DMS53 treated with DMSO at 0.1 percent for 48 hours (cell line): ENCODE measurements around the gene C7orf33.

ENCODE experiments used
- DNase-seq: peaks from one replicate; lab custom pipeline; 2025; ENCODE audit not compliant: unreplicated experiment; lab: John Stamatoyannopoulos, UW

Gene C7orf33

DNA sequence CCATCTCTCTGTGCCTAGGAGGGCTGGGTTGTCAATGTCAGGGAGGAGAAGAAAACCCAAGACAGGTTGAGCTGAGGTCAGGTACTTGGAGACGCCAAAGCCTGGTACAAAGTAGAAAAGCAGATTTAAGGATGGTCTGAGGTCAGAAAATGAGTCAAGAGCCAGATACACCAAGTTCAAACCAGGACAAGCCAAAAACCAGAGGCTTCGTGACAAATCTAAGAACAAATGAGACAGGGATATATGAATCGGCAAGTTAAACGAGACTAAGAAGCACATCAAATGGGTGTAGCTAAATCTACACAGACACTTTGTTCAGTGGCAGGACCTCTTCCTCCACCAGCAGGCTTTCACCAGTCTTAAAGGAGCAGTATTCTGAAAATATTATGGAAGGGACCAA, 34.2 kb downstream of the C7orf33 start:
- no peak for DNase-seq

DNA sequence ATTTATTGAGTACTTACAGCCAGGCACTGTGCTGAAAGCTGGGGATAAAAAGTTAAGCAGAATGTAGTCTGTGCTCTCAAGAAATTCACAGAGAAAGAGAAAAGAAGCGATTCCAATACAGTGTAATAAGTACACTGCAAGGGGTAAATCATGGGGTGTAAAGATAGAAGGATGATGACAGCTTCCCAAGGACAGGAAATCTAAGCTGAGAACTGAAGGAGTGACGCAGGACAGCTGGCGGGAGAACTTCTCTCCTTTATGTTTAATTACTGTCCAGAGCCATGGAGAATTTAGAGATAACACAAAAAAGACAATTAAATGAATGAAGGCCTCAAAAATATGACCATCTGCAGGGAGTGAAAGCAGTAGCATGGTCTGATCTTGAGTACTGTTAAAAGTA, 34.8 kb downstream of the C7orf33 start:
- no peak for DNase-seq

DNA sequence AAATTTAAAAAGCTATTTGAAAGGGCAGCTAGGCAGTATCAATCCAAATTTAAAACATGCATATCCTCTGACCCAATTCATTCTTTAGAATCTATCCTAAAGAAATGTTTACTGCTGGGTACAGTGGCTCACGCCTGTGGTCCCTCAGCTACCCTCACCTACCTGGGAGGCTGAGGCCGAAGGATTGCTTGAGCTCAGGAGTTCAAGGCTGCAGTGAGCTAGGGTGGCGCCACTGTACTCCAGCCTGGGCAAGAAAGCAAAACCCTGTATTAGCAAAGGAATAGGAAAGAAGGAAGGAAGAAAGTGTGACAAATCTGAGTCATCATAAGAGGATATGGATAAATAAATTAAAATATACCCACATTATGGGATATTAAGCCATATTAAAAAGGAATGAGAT, 36.3 kb downstream of the C7orf33 start:
- DNase-seq, result no peak

DNA sequence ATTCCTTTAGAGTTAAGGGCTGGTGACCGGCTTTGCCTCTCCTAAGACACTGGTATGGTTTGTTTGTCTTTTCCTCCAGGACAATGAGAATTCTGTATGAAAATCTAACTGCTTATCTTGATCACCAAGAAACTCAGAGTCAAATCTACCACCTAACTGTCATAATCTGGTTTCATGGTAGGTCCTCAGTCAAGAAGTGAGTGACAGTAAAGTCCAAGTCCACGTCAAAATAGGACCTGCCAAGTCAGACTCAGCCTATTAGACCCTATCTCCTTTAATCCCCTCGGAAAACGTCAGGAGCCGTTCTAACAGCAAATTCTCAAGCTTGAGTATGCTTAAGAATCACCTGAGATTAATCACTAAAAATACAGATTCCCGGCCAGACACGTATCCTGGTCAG, 37.4 kb downstream of the C7orf33 start:
- DNase-seq, result no peak

DNA sequence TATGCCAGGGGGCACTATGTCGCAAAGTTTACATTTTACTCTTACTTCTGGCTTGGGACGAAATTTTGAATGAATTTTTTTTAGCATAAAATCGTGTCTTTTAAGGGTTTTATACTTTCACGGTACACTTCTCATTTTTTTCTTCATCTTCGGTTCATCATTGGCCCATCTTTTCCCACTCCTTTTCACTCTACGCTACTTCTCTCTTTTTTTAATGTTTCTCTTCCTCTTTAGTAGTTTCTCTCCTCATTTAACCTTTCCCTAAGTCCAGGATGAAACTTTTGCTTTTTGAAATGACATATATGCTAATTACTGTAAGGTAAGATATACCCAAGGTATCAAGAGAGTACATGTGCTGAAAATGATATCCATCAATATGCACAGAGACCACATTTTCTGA, 39.5 kb downstream of the C7orf33 start:
- DNase-seq, result no peak

DNA sequence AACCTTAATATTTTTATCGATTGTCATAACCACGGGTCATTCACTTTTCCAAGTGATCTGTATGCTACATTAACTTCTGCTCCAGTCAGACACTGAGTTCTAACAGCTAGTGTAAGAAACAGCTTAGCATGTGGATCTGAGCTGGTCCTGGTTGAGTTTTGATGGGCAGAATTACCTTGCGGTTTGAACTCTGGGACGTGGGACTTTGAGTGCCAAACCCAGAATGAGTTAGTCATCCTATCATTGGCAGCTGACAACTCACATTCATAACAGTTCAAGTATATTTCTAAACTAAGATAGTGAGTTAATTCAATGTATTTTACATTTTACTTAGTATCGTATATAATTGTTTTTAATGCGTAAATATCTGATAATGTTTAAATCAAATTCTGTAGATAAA, 43.2 kb downstream of the C7orf33 start:
- no peak for DNase-seq

DNA sequence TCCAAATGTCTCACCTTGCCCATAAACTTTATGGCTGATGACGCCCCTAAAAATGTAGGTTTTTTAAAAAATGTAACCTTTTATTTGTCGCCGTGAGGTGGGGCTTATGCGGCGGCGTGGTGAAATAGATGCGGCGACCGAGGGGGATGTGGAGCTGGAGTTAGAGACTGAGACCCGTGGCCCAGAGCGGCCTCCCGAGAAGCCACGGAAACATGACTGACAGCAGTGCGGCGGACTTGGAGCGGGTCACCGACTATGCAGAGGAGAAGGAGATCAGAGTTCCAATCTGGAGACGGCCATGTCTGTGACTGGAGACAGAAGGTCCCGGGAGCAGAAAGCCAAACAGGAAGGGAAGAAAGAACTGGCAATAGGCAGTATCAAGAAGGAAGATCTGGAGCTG, 46.5 kb downstream of the C7orf33 start:
- no peak for DNase-seq

DNA sequence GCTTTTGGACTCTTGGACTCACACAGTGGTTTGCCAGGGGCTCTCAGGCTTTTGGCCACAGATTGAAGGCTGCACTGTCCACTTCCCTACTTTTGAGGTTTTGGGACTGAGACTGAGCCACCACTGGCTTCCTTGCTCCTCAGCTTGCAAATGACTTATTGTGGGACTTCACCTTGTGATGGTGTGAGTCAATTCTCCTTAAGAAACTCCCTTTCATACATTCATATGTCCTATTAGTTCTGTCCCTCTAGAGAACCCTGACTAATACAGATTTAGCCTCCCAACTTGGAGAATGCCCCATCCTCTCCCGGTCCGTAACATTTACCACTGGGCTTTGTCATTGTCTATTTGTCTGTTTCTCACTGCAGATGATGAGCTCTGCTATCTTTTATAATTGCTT, 55.3 kb downstream of the C7orf33 start:
- DNase-seq, result no peak

DNA sequence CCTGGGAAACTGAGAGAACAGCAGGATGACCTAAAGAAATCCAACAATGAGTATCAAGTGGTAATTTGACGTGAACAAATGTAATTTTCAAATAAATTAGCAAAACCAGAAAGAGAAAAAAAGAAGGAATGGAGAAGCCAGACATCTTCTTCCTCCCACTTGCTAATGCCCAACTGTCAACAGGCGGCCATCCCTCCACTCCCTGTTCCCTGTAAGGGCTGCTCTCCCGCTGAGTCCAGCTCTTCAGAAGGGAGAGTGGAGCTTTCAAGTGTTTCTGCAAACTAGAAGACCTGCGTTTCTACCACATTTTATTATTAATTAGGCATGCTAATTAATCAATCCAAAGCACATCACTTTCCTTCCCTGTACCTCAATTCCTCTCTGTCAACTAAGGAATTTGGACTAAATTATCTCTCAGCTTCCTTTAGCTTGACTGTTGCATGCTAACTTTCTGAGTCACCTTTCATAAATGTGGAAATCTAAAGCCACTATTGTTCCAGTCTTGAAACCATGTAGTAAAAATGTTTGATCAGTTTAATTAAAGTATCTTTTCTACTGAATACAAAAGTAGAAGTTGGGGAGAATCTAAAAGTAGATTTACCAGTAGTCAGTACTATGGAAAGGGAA, 59.8 kb downstream of the C7orf33 start:
- DNase-seq, result no peak

DNA sequence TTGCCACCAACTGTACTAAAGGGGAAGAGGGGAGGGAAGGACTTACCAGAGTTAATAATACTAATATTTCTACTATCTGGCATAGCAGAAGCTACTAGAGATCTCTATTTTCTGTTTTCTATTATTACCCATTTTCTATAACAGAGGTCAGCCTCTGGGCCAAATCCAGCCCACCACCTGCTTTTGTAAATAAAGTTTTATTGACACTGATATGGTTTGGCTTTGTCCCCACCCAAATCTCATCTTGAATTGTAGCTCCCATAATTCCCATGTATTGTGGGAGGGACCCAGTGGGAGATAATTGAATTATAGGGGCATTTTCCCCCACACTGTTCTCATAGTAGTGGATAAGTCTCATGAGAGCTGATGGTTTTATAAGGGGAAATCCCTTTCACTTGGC, 62.2 kb downstream of the C7orf33 start:
- no peak for DNase-seq

DNA sequence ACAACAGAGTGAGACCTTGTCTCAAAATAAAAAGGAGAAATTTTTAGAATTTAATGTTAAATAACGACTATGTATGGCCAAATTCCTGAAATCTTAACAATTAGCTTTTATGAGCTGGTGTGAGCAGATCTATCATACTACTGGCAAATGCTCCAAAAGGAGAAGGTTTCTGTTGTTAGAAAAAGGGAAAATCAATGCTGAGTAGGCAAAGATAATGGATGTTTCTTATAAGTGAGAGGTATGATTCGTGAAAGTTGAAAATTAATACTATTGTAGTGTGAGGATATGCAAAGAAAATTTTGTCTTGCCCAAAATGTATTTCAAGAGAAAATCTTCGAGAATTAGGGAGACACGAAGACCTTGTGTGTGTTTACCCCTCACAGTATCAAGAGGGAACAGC, 67.4 kb downstream of the C7orf33 start:
- DNase-seq, result no peak

DNA sequence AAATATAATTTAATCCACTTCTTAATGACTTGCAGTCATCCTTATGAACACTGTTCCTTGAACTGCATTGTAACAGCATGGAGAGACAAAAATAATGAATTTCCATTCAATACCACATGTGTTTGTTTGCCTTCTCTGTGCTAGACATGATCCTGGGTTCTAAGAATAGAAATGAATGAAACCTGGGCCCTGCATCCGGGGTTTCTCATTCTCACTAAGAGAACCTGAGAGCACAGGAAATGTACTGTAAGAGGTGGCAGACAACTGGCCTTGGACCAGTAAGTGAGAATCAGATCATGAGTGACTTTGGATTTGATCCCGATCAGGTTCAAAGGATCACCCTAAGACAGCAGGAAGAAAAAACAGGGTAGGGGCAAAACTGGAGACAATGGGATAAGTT, 70.9 kb downstream of the C7orf33 start:
- DNase-seq, result no peak

DNA sequence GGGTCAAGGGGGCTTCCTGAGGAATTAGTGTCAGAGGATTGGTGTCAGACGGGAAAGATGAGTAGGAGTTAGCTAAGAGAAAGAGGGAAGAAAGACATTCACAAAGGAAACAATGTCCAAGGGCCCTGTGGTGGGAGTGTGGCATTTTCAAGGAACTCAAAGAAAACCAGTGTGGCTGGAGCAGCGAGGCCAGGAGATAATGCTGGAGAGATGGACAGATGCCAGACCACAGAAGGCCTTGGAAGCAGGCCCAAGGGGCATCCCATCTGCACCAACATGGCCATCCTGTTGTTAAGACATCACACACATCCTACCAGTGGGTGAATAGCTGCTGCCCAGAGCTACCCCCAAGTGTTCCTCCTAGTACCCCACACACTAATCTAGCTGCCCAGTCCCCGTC, 72.1 kb downstream of the C7orf33 start:
- no peak for DNase-seq

DNA sequence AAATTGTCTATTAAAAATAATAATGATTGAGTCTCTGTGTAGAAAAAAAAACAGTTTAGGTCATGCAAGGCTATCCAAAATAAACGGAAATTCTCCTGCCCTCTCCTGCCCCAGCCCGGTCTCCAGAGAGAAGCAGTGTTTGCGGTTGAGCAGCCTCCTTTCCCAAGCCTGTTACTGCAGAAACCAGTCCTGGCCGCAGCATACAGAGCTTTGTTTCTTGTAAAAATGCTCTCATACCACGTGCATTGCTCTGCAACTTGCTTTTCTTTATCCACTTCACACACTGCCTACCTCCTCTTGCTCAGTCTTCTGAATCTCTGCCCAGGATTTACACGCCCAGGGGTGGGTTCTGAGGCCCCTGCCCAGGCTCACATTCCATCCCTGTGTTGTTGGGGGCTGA, 73.8 kb downstream of the C7orf33 start:
- no peak for DNase-seq

DNA sequence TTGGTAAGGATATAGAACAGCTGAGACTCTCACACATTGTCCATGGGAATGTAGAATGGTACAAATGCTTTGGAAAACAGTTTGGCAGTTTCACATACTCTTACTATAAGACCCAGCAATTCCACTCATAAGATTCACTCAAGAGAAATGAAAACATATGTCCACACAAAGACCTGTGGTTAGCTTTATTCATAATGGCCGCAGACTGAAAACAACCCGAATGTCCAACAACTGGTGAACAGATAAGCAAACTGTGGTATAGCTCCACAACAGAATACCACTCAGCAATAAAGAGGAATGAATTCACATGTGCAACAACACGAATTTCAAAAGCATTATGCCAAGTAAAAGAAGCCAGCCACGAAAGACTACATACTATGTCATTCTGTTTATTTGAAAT, 74.7 kb downstream of the C7orf33 start:
- DNase-seq, result no peak
